OCI-M2 (cell line): ENCODE measurements around the gene PRCD.
"Not testable (repeated sequence)": the region's sequence is repeated elsewhere in the genome, so short reads cannot be mapped to it uniquely, and the experiment has no call there.

Source experiments
- DNase-seq: peaks from one replicate; lab custom pipeline; 2025; ENCODE audit not compliant: unreplicated experiment; lab: John Stamatoyannopoulos, UW

PRCD gene

GRCh38 chr17:76502341-76503211, 37.3 kb upstream of the PRCD start:
- DNase-seq, result no peak

DNA sequence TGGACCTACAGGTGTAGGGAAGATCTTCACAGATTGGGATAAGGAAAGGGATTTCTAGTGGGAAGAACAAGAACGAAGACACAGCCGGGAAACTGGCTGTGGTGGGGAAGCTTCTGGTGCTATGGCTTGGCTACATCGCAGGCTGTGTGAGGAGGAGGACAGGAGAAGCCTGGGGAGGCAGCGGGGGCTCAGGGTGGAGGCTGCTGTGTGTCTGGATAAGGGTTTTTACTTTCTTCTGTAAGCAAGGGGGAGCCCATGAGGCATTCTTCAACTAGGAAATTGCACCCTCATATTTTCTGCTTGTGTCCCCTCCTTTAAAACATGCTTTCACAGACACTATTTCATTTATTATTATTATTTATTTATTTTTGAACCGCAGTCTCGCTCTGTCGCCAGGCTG, 35.7 kb upstream of the PRCD start:
- no peak for DNase-seq

DNA sequence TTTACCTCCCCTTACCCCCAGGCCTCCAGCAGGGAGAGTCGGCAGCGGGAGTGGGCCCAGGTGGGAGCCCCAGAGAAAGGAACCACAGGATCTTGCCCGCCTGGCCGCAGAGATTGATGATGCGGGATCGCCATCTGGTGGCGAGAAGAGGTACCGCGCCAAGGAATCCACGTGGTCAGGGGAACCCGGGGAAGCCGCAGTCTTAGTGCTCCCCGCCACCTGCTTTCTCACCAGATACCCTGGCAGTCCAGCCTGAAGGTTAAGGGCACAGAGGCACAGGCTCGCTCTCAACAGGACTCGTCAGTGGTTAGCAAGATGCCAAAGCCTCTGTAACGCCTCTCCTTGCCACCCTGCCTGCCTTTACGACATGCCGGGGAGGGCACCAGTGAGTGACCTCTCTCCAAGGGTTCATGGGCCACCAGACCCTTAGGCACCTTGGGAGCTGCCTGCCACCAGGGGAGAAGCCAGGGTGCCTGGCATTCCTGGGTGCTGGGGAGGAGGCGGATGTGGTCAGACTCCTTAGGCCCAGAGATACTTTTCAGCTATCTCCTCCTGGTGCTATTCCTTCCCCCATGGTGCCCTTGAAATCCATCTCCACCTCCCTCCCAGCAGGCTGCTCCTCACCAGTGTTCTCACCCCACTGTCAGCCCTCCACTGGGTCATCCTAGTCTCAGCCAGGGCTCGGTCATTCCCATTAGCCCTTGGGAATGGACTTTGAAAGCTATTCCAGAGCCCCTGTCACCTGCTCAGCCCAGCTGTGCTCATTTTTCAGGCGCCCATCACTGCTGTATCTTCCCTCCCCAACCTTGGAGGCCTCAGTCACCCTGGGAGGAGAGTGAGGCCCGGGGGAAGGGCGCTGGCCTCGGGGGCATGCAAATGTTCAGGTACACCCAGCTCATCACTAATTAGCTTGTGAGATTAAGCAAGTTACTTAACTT, 33.2 kb upstream of the PRCD start:
- DNase-seq, result peak; percentile 78

GRCh38 chr17:76508472-76509063, 31.3 kb upstream of the PRCD start:
- DNase-seq, result not testable (repeated sequence)

DNA sequence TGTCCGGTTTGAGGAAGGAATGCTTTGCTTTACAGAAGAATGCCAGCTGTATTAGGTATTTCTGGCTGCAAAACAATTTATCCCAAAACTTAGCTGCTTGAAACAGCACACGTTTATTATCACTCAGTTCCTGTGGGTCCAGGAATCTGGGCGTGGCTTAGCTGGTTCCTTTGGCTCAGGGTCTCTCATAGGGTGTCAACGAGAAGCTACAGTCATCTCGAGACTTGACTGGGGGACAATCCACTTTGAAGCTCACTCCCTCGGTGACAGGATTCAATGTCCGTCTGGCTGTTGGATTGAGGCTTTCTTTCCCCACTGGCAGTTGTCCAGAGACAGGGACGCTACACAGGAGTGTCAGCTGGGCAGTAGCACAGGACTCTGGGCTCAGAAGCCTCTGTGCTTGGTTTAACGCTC, 29.0 kb upstream of the PRCD start:
- no peak for DNase-seq

GRCh38 chr17:76511668-76512365, 28.0 kb upstream of the PRCD start:
- DNase-seq, result no peak

- DNase-seq, result no peak
These were observed 27.2 kb upstream of the PRCD start for GRCh38 chr17:76512366-76513305.

DNA sequence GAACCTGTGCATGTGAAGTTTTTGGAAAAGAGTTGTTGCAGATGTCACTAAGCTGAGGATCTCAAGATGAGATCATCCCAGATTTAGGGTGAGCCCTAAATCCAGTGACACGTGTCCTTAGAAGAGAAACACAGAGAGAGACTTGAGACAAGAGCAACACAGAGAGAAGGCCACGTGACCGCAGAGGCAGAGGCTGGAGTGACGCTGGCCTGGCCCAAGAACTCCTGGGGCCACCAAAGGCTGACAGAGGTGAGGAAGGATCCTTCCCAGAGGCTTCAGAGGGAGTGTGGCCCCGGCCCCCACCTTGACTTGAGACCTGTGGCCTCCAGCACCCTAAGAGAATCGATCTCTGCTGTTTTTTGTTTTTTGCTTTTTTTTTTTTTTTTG, 26.5 kb upstream of the PRCD start:
- DNase-seq, result no peak

DNA sequence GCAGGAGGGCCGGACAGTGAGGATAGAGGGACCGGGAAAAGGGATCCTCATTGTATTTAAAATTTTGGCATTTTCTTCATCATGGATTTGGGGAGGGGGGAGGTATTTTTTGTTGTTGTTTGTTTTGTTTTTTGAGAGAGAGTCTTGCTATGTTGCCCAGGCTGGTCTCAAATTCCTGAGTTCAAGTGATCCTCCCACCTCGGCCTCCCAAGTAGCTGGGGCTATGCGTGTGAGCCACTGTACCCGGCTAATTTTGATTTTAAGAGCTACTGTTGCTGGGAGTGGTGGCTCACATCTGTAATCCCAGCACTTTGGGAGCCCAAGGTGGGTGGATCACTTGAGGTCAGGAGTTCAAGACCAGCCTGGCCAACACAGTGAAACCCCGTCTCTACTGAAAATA, 25.5 kb upstream of the PRCD start:
- DNase-seq, result not testable (repeated sequence)

DNA sequence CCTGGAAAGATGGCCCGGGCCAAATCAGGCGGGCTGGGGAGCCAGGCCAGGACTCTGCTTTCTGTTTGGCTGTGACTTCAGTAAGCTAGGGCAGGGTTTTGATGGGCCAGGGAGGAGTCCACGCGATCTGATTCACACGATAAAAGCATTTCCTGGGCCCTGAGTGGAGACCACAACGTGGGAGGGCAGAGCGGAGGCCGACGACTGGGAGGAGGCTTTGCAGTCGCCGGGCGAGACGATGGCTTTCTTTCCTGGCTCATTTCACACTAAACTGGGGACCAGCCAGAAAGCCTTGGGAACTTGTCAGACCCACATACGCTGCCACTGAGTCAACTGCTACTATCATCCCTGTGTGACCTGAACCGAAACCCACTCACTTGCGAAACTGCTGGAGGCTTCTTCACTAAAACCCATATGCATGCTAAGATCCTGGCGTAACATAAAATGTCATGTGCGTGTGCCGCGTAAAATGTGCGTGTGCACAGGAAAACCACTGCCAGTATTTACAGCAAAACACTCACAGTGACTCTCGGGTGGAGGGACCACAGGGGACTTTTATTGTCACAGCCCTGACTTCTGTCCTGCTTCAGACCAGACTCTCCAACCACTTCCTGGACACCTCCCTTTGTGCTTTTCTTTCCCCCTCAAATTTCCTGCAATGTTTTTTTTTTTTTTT, 24.4 kb upstream of the PRCD start:
- DNase-seq, result no peak

DNA sequence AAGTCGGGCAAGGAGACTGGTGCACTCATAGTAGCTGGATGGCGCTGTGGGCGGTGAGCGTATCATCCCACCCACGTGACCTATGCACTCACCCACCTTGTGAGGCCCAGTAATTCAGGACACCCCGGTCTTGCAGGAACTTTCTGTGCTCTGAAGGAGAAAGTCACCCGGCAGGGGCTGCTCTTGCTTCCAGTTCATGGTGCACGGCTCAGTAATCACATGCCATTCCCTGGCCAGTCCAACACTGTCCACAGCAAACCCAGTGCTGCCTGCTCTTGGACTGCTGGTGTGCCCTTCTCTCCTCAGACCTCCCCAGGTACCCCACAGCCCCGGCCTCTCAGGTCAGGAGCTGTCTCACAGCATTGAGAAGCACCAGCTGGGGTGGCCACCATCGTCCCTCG, 22.2 kb upstream of the PRCD start:
- no peak for DNase-seq

- DNase-seq, result no peak
These were observed 20.5 kb upstream of the PRCD start for GRCh38 chr17:76519048-76519966.

DNA sequence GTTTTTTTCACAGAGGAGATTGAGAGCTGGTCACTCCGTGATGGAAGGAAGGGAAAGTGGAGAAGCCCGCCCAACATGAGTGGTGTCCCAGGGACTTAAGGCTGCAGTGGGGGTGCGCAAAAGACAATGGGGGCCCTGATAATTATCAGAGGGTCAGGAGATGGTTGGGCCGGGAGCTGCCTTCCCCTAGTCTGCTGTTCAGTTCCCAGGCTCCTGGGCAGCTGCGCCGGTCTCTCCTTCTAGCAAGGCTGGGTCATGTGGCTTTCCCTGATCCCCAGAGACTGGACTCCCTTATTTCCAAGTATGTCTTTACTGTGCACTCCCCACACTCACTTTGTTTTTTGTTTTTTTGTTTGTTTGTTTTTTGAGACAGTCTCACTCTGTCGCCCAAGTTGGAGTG, 18.6 kb upstream of the PRCD start:
- DNase-seq, result no peak

DNA sequence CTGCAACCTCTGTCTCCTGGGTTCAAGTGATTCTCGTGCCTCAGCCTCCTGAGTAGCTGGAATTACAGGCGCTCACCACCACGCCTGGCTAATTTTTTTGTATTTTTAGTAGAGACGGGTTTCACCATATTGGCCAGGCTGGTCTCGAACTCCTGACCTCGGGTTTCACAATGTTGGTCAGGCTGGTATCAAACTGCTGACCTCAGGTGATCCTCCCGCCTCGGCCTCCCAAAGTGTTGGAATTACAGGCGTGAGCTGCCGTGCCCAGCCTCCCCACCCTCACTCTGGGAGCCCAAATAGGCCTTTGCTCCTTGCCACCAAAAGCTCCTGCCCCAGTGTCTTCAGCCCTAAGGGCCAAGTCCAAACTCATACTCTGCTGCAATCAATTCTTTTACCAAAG, 18.2 kb upstream of the PRCD start:
- not testable (repeated sequence) for DNase-seq

- DNase-seq, result no peak
These were observed 16.5 kb upstream of the PRCD start for GRCh38 chr17:76523084-76524037.

DNA sequence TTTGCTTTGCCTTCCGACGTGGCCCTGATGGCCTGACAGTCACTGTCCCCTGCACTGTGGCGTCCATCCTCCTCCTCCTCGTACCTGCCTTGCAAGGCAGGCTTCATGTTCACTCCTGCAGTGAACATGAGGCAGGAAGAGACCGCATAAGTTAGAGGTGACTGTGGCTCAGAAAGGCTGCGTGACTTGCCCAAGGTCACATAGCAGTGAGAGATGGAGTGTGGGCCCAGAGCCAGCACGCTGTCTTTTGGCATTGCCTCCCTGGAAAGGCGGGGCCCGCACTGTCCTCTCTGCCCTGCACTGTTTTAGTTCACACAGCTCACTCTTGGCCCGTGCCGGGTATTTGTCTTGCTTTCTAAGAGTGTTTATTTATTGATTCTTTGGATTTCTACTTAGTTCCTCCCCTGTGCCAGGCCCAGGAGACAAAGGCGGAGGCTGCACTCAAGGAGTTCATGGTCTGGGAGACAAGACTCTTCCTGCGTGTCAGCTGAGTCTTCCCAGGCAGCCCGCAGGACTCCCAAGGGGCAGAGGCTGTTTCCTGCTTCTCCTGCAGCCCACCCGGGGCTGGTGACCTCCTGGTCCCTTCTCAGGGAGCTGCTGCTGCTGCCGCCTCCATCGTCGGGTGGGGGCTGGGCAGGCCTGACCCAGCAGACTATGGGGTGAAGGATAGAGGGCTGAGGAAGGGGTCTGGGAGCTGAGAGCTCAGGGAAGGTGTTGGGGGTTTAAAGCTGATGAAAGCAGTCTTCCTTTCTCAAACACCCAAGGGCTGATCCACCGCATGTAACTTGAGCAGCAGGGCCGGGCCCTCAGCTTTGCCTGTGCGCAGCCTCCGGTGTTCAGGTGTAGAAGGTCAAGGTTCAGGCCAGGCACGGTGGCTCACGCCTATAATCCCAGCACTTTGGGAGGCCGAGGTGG, 15.0 kb upstream of the PRCD start:
- DNase-seq, result no peak
